Hepatocyte (in vitro differentiated cells): ENCODE results near the gene CUL5.

ENCODE experiments used
- EZH2 ChIP-seq: fragments of 200-600 bp; sonication (generic); IDR thresholded peaks from 2 replicates; pipeline ENCODE4 v1.6.1; 2016; ENCODE audit warnings: antibody characterized with exemption, mild to moderate bottlenecking, borderline replicate concordance
- EZH2phosphoT487 ChIP-seq: fragments of 200-600 bp; sonication (generic); IDR thresholded peaks from one replicate; pipeline ENCODE4 v1.6.1; 2018; ENCODE audit warnings: antibody characterized with exemption, mild to moderate bottlenecking, low read depth, moderate library complexity; ENCODE audit not compliant: unreplicated experiment, severe bottlenecking
- TF ChIP-seq, protein P1 (sequence below): fragments of 200-600 bp; sonication (generic); IDR thresholded peaks from 2 replicates; pipeline ENCODE4 v1.5.1; 2016; ENCODE audit warnings: antibody characterized with exemption, mild to moderate bottlenecking; ENCODE audit not compliant: poor library complexity

DNA sequence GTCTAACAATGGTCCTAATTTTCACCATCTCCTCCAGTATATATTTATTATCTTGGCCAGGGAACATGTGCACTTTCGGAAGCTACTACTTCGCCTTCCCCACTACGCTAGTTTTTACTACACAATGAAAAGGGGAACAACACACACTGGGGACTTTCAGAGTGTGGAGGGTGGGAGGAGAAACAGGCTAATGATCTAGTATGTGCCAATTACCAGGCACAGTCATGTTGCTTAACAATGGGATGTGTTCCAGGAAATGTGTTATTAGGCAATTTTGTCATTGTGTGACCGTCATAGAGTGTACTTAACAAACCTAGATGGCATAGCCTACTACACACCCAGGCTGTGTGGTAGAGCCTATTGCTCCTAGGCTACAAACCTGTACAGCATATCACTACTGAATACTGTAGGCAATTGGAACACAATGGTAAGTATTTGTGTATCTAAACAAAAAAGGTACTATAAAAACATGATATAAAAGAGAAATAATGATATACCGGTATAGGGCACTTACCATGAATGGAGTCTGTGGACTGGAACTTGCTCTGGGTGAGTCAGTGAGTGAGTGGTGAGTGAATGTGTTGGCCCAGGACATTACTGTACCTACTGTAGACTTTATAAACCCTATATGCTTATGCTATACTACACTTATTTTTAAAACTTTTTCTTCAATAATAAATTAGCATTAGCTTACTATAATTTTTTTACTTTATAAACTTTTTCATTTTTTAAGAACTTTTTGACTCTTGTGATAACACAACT, 20.1 kb upstream of the CUL5 start:
- TF ChIP-seq EZH2 (no peak), EZH2phosphoT487 (no peak)
- TF ChIP-seq, protein P1, sequence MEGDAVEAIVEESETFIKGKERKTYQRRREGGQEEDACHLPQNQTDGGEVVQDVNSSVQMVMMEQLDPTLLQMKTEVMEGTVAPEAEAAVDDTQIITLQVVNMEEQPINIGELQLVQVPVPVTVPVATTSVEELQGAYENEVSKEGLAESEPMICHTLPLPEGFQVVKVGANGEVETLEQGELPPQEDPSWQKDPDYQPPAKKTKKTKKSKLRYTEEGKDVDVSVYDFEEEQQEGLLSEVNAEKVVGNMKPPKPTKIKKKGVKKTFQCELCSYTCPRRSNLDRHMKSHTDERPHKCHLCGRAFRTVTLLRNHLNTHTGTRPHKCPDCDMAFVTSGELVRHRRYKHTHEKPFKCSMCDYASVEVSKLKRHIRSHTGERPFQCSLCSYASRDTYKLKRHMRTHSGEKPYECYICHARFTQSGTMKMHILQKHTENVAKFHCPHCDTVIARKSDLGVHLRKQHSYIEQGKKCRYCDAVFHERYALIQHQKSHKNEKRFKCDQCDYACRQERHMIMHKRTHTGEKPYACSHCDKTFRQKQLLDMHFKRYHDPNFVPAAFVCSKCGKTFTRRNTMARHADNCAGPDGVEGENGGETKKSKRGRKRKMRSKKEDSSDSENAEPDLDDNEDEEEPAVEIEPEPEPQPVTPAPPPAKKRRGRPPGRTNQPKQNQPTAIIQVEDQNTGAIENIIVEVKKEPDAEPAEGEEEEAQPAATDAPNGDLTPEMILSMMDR: no peak
